T-cell (primary cell): ENCODE measurements around the gene KLF17. TPM values are rescaled to one million over a fixed set of nuclear protein-coding genes. Genes with fewer than 3 reads are reported as not detected.

ENCODE experiments used
- ATAC-seq, 4 experiments: fragments of 200-7000 bp in 3 of 4; fragments of 150-1000 bp in 1 of 4; cut with Tn5 transposase; replicated peaks in 1 of 4; 1 replicate in 3 of 4; 2 replicates in 1 of 4; pipeline ENCODE4 v1.10.0; 2021; ENCODE audit warnings: moderate library complexity in 3 of 4, mild to moderate bottlenecking in 2 of 4, moderate number of reproducible peaks in 1 of 4
- CTCF ChIA-PET, 2 donors: fragments of 300-600 bp; sonication (Branson Sonifier 250); formaldehyde crosslinking; loops; one replicate each; lab custom pipeline; 2022; ENCODE audit warnings: antibody characterized with exemption in 2 of 2; lab: Charles Lee
- POLR2A ChIA-PET, 2 donors: fragments of 300-600 bp; sonication (Branson Sonifier 250); formaldehyde crosslinking; loops; one replicate each; lab custom pipeline; 2022; ENCODE audit warnings: antibody characterized with exemption in 2 of 2; lab: Charles Lee
- DNase-seq, 35 experiments: peaks; one replicate each; pipeline versions ENCODE4 v3.0.0 to v3.0.0-alpha.2; 2013 to 2023
- H3K27ac ChIP-seq: one replicate; pipeline ENCODE4 v1.5.1; 2013; ENCODE audit warnings: low read length
- H3K27me3 ChIP-seq, 2 experiments: replicated peaks in 1 of 2; 1 replicate in 1 of 2; 2 replicates in 1 of 2; pipeline versions ENCODE4 v1.6.1 to v1.7.0; 2013; ENCODE audit warnings: low read length in 1 of 2, mixed read lengths in 1 of 2; ENCODE audit not compliant: control insufficient read depth in 2 of 2, insufficient read depth in 2 of 2; ENCODE audit errors: extremely low read depth in 1 of 2
- H3K36me3 ChIP-seq, 2 donors: 1 replicate in 1 of 2; 2 replicates in 1 of 2; pipeline versions ENCODE4 v1.6.1 to v1.7.0; 2013; ENCODE audit warnings: low read length in 1 of 2; ENCODE audit not compliant: control insufficient read depth in 2 of 2, insufficient read depth in 1 of 2; ENCODE audit errors: extremely low read depth in 1 of 2
- H3K4me1 ChIP-seq, 2 experiments: 1 replicate in 1 of 2; 2 replicates in 1 of 2; pipeline versions ENCODE4 v1.6.1 to v1.7.0; 2013; ENCODE audit warnings: low read length in 2 of 2, mixed read lengths in 1 of 2; ENCODE audit not compliant: insufficient read depth in 2 of 2, control insufficient read depth in 1 of 2; ENCODE audit errors: extremely low read depth in 1 of 2
- H3K4me3 ChIP-seq, 2 donors: 1 replicate in 1 of 2; 2 replicates in 1 of 2; pipeline versions ENCODE4 v1.5.1 to v1.7.0; 2013; ENCODE audit warnings: mild to moderate bottlenecking in 2 of 2, low read length in 1 of 2, moderate library complexity in 1 of 2; ENCODE audit not compliant: control insufficient read depth in 1 of 2; ENCODE audit errors: extremely low read depth in 1 of 2
- H3K9me3 ChIP-seq: 2 replicates; pipeline ENCODE4 v1.7.0; 2013
- H3K27ac Mint-ChIP-seq, 2 donors: one replicate each; pipeline ENCODE4 v1.8.0; 2020 to 2021; ENCODE audit warnings: mild to moderate bottlenecking in 2 of 2, mixed read lengths in 2 of 2
- H3K27me3 Mint-ChIP-seq, 2 donors: one replicate each; pipeline ENCODE4 v1.8.0; 2021 to 2022; ENCODE audit warnings: mixed read lengths in 2 of 2
- H3K36me3 Mint-ChIP-seq: one replicate; pipeline ENCODE4 v1.8.0; 2021; ENCODE audit warnings: mixed read lengths
- H3K4me1 Mint-ChIP-seq, 3 donors: one replicate each; pipeline ENCODE4 v1.8.0; 2020 to 2022; ENCODE audit warnings: mixed read lengths in 3 of 3, mild to moderate bottlenecking in 1 of 3
- H3K4me3 Mint-ChIP-seq, 3 donors: one replicate each; pipeline ENCODE4 v1.8.0; 2020 to 2022; ENCODE audit warnings: mild to moderate bottlenecking in 3 of 3, mixed read lengths in 3 of 3, moderate library complexity in 3 of 3
- H3K9me3 Mint-ChIP-seq, 3 donors: one replicate each; pipeline ENCODE4 v1.8.0; 2020 to 2022; ENCODE audit warnings: mixed read lengths in 3 of 3
- whole genome bisulfite sequencing: methylation state at CpG from one replicate; pipeline ENCODE4 v1.1.5; 2013; ENCODE audit warnings: missing lambda C conversion rate; ENCODE audit not compliant: insufficient coverage; 5-methylcytosine and 5-hydroxymethylcytosine counted together
- total RNA-seq, 35 experiments: library from RNA in 6 of 35; stranded (reverse) in 6 of 35; fragments of 120-200 nt in 1 of 35; gene quantifications; one replicate each; pipeline versions ENCODE4 v1.2.1 to v1.2.4 and lab custom pipeline; 2013 to 2026

The KLF17 gene
- total RNA-seq, 5 donors from 2014 or later (not counting 1 experiment from before 2014, with no cell fraction given) = not detected

DNA sequence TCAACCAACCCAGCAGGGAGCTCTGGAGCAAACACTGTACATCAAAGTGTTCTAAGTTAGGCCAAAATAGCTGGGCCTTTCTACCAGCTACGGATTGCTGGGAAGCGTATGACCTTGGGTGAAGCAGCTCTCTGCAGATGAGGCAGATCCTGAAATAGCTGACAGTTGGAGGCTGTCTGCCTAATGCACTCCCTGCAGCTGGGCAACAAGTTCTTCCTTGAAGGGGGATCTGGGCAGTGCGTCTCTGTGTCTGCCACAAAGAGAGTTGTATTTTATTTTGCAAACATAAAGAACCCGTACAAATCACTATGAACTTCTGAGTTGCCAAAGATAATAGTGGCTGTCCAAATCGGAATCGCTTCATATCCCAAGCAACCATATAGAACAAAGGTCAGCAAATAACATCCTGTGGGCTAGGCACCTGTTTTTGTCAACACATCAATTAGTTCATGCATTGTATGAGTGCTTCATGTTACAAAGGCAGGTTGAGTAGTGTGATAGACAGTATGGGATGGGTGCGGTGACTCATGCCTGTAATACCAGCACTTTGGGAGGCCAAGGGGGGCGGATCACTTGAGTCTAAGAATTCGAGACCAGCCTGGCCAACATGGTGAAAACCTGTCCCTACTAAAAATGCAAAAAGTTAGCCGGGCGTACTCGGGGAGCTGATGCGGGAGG, 29.1 kb upstream of the KLF17 start:
- no peaks in the 10 kb centered on the region for H3K9me3 ChIP-seq
- Mint-ChIP-seq H3K4me3 (no peak overlapping the region), H3K27me3 (peaks cover 26 to 33% of the 10 kb centered on the region in 2 donors), H3K27ac (no peak overlapping the region), H3K36me3 (no peaks in the 10 kb centered on the region), H3K9me3 (no peaks in the 10 kb centered on the region), H3K4me1 (no peaks in the 10 kb centered on the region)
- POLR2A ChIA-PET = no interaction called here
- H3K36me3 ChIP-seq = no peaks in the 10 kb centered on the region
- peaks cover 0 to 7% of the 10 kb centered on the region in 2 experiments for H3K27me3 ChIP-seq
- ATAC-seq (no peak), DNase-seq (no peak)
- 88% methylated on average over 11 of the region's 13 CpGs for WGBS
- CTCF ChIA-PET = no interaction called here
- H3K4me1 ChIP-seq = no peaks in the 10 kb centered on the region
- no peak overlapping the region for H3K27ac ChIP-seq
- H3K4me3 ChIP-seq = no peak overlapping the region

DNA sequence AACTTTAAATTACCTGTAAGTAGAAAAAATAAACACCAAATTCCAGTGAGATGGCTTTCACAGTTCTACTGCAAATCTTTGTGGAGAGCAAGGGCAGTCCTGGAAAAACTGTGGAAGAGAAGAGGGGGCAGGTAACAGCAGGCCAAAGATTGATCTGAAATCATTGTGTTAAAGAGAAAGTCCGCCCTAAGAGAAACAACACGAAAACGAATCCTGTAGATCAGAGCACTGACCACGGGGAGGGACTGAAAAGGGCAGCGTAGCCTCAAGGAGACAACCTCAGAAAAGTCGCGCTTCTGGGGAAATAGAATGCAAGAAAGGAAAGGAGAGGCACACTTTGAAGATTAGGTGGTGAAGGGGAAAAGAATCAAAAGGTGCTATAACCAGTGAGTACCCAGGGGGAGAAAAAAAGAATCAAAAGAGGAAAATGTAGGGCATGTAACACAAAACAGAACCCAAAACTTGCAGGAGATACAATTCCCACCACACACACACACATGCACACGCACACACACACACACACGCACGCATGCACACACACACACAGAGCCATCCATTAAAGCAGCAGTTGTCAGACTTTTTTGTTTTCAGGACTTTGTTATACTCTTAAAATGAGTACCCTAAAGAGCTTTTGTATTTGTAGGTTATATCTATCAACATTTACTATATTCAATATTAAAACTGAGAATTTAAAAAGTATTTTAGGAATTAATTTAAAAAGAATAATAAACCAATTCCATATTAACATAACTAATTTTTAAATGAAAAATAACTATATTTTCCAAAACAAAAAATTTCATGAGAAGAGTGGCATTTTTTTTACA, 28.0 kb upstream of the KLF17 start:
- no peaks in the 10 kb centered on the region for H3K4me1 ChIP-seq
- Mint-ChIP-seq H3K27me3 (peaks cover 26 to 28% of the 10 kb centered on the region in 2 donors), H3K9me3 (no peaks in the 10 kb centered on the region), H3K4me3 (no peak overlapping the region), H3K4me1 (no peaks in the 10 kb centered on the region), H3K27ac (no peak overlapping the region), H3K36me3 (no peaks in the 10 kb centered on the region)
- peaks cover 0 to 7% of the 10 kb centered on the region in 2 experiments for H3K27me3 ChIP-seq
- 75% methylated on average over 7 of the region's 10 CpGs for WGBS
- POLR2A ChIA-PET = no interaction called here
- H3K27ac ChIP-seq = no peak overlapping the region
- CTCF ChIA-PET = interaction anchor here in 1 of 2 donors (0.9 kb wide), 1 partner anchor 12 kb away, joined by 3 read pairs; no protein-coding TSS in a partner anchor
- no peaks in the 10 kb centered on the region for H3K36me3 ChIP-seq
- ATAC-seq = no peak
- no peak for DNase-seq
- no peaks in the 10 kb centered on the region for H3K9me3 ChIP-seq
- no peak overlapping the region for H3K4me3 ChIP-seq

DNA sequence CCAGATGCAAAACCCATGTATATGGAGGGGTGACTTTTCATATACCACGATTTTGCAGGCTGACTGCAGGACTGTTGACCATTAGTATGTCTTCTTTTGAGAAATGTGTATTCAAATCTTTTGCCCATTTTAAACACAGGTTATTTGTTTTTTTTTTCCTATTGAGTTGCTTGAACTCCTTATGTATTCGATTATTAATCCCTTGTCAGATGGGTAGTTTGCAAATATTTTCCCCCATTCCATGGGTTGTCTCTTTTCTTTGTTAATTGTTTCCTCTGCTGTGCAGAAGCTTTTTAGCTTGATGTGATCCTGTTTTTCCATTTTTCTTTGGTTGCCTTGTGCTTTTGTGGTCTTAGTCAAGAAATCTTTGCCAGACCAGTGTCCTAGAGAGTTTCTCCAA, 24.6 kb upstream of the KLF17 start:
- POLR2A ChIA-PET = no interaction called here
- Histone ChIP-seq H3K4me1 (no peaks in the 10 kb centered on the region), H3K27ac (no peak overlapping the region), H3K9me3 (no peaks in the 10 kb centered on the region), H3K4me3 (no peak overlapping the region), H3K27me3 (peaks cover 0 to 9% of the 10 kb centered on the region in 2 experiments), H3K36me3 (no peaks in the 10 kb centered on the region)
- Mint-ChIP-seq H3K4me3 (no peak overlapping the region), H3K4me1 (no peaks in the 10 kb centered on the region), H3K36me3 (no peaks in the 10 kb centered on the region), H3K27me3 (peaks cover 15% of the 10 kb centered on the region in 2 donors), H3K27ac (no peak overlapping the region), H3K9me3 (no peaks in the 10 kb centered on the region)
- DNase-seq (no peak), ATAC-seq (no peak)
- WGBS = no CpG with 5 or more reads among the region's 2 CpGs
- CTCF ChIA-PET = no interaction called here

DNA sequence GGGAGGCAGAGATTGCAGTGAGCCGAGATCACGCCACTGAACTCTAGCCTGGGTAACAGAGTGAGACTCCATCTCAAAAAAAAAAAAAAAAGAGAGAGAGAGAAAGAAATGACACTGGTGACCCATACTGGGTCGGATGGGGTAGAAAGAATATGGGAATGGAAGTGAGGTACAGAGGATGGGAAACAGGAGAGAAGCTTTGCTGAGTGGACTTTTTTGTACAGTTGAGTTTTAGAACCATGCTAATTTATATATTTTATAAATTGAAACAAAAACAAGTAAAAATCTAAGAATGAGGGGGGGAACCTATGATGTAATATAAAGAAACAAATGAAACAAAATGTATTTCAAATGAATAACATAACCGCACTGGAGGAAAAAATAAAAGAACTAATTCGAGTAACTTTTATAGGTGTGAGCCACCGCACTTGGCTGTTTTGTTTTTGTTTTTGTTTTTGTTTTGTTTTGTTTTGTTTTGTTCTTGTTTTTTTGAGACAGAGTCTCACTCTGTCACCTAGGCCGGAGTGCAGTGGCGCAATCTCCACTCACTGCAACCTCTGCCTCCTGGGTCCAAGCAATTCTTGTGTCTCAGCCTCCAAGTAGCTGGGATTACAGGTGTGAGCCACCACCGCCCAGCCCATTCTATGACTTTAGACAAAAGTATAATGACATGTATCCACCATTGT, 18.3 kb upstream of the KLF17 start:
- Histone ChIP-seq H3K4me1 (no peaks in the 10 kb centered on the region), H3K36me3 (no peaks in the 10 kb centered on the region), H3K4me3 (no peak overlapping the region), H3K27me3 (peaks cover 0 to 2% of the 10 kb centered on the region in 2 experiments), H3K9me3 (no peaks in the 10 kb centered on the region), H3K27ac (no peak overlapping the region)
- DNase-seq (no peak), ATAC-seq (no peak)
- CTCF ChIA-PET = no interaction called here
- Mint-ChIP-seq H3K27me3 (peaks cover 7 to 17% of the 10 kb centered on the region in 2 donors), H3K9me3 (no peaks in the 10 kb centered on the region), H3K27ac (no peak overlapping the region), H3K4me1 (no peaks in the 10 kb centered on the region), H3K4me3 (no peak overlapping the region), H3K36me3 (no peaks in the 10 kb centered on the region)
- WGBS = no CpG with 5 or more reads among the region's 9 CpGs
- POLR2A ChIA-PET = no interaction called here

DNA sequence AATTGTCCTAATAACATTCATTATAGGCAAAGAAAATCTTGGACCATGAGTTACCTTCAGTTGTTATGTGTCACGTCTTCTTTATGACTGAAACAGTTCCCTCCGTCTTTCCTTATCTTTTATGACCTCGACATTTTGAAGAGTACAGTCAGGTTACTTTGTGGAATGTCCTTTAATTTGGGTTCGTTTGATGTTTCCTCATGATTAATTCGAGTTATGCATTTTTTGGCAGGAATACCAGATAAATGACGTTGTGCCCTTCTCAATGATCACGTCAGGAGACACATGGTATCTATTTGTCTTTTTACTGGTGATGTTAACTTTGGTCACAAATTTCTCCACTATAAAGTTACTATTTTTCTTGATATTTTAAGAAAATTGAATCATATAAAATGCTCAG, 17.3 kb upstream of the KLF17 start:
- H3K4me3 Mint-ChIP-seq = no peak overlapping the region
- no peak overlapping the region for H3K27ac Mint-ChIP-seq
- Histone ChIP-seq H3K4me1 (no peaks in the 10 kb centered on the region), H3K27me3 (peaks cover 0 to 8% of the 10 kb centered on the region in 2 experiments), H3K36me3 (no peaks in the 10 kb centered on the region), H3K27ac (no peak overlapping the region), H3K4me3 (no peak overlapping the region), H3K9me3 (no peaks in the 10 kb centered on the region)
- WGBS = 46% methylated on average over 3 of the region's 7 CpGs
- H3K4me1 Mint-ChIP-seq = no peaks in the 10 kb centered on the region
- H3K27me3 Mint-ChIP-seq = peaks cover 9 to 24% of the 10 kb centered on the region in 2 donors
- no peaks in the 10 kb centered on the region for H3K36me3 Mint-ChIP-seq
- POLR2A ChIA-PET = no interaction called here
- CTCF ChIA-PET = no interaction called here
- H3K9me3 Mint-ChIP-seq = no peaks in the 10 kb centered on the region
- ATAC-seq = no peak
- DNase-seq = no peak
